ENCODE results near the gene LDB1. TPM values are rescaled to one million over a fixed set of nuclear protein-coding genes. Genes with fewer than 3 reads are reported as not detected.

The LDB1 gene
- total and polyA plus RNA-seq, 2 experiments from 2014 or later, result 44.3 to 112 TPM

GRCh38 chr10:102083541-102083940 lies 36.6 kb downstream of the LDB1 start:
- no peak overlapping the region for H3K4me3 ChIP-seq
- no peaks in the 10 kb centered on the region for H3K4me1 ChIP-seq (ENCODE audit: low read depth)
- H3K27me3 ChIP-seq, result no peaks in the 10 kb centered on the region
- TF ChIP-seq CTCF (IDR thresholded peaks at IDR 0.05; ENCODE audit: low read depth, low read length), result no peak
- H3K36me3 ChIP-seq, result no peaks in the 10 kb centered on the region
- no peaks in the 10 kb centered on the region for H3K9me3 ChIP-seq (ENCODE audit: low read depth)
- H3K27ac ChIP-seq, result no peak overlapping the region
- no peak for DNase-seq (ENCODE audit: low read depth in 1 of 2, low spot score in 1 of 2)

- DNase-seq (ENCODE audit: low read depth in 1 of 2, low spot score in 1 of 2), result peak; percentile 86 to 88
Measured at GRCh38 chr10:102072673-102073527, 47.3 kb downstream of the LDB1 start.

GRCh38 chr10:102069071-102069470 lies 51.1 kb downstream of the LDB1 start:
- Histone ChIP-seq H3K4me3 (no peak overlapping the region), H3K4me1 (ENCODE audit: low read depth) (no peaks in the 10 kb centered on the region), H3K27me3 (no peaks in the 10 kb centered on the region), H3K9me3 (ENCODE audit: low read depth) (no peaks in the 10 kb centered on the region), H3K36me3 (no peaks in the 10 kb centered on the region), H3K27ac (no peak overlapping the region)
- no peak for TF ChIP-seq CTCF (IDR thresholded peaks at IDR 0.05; ENCODE audit: low read depth, low read length)
- no peak for DNase-seq (ENCODE audit: low read depth in 1 of 2, low spot score in 1 of 2)

More at GRCh38 chr10:102072673-102073527, 47.3 kb downstream of the LDB1 start:
- Histone ChIP-seq H3K4me3 (no peak overlapping the region), H3K27me3 (no peaks in the 10 kb centered on the region), H3K9me3 (ENCODE audit: low read depth) (no peaks in the 10 kb centered on the region), H3K27ac (no peak overlapping the region), H3K36me3 (no peaks in the 10 kb centered on the region), H3K4me1 (ENCODE audit: low read depth) (no peaks in the 10 kb centered on the region)
- TF ChIP-seq CTCF (IDR thresholded peaks at IDR 0.05; ENCODE audit: low read depth, low read length), result peak; percentile 98

- Histone ChIP-seq H3K27me3 (no peaks in the 10 kb centered on the region), H3K4me3 (no peak overlapping the region), H3K4me1 (ENCODE audit: low read depth) (no peaks in the 10 kb centered on the region), H3K27ac (no peak overlapping the region), H3K36me3 (no peaks in the 10 kb centered on the region), H3K9me3 (ENCODE audit: low read depth) (no peaks in the 10 kb centered on the region)
- TF ChIP-seq CTCF (IDR thresholded peaks at IDR 0.05; ENCODE audit: low read depth, low read length), result no peak
- DNase-seq (ENCODE audit: low read depth in 1 of 2, low spot score in 1 of 2), result peak; percentile 30 to 34
Measured at GRCh38 chr10:102068216-102068615, 52.0 kb downstream of the LDB1 start.

- DNase-seq (ENCODE audit: low read depth in 1 of 2, low spot score in 1 of 2), result no peak
- Histone ChIP-seq H3K9me3 (ENCODE audit: low read depth) (no peaks in the 10 kb centered on the region), H3K4me1 (ENCODE audit: low read depth) (no peaks in the 10 kb centered on the region), H3K27me3 (no peaks in the 10 kb centered on the region), H3K27ac (no peak overlapping the region), H3K4me3 (no peak overlapping the region), H3K36me3 (no peaks in the 10 kb centered on the region)
- TF ChIP-seq CTCF (IDR thresholded peaks at IDR 0.05; ENCODE audit: low read depth, low read length), result no peak
Measured at GRCh38 chr10:102067091-102067916, 52.9 kb downstream of the LDB1 start.

Data from cardiac muscle cell (in vitro differentiated cells and primary cell).